ENCODE data around the gene HIGD1C.
"Not testable (repeated sequence)": the region's sequence is repeated elsewhere in the genome, so short reads cannot be mapped to it uniquely, and the experiment has no call there.

The HIGD1C gene

DNA sequence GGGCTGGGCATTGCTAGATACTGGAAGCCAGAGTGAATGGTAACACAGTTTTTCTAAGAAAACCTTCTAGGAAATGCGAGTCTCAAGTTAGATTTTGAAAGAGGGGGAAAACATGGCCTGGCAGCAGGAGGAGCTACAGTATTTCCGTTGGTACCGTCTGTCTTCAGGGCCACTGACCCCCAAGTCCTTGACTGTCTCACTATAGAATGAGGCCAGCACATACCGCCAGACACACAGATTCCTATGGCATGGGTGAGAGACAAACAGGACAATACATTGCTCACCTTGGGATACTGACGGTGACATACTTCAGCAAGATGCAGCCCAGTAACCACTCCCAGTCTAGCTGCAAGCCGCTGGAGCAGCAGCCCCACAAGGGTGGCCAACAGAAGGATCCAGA is 52.2 kb downstream of the HIGD1C start:
- Mint-ChIP-seq H3K9me3 (no peaks in the 10 kb centered on the region), H3K27ac (peak overlapping the region; percentile 26 to 73), H3K4me1 (ENCODE audit: low read depth in 2 of 2) (no peaks in the 10 kb centered on the region), H3K4me3 (no peak overlapping the region), H3K36me3 (ENCODE audit: insufficient read depth) (peaks cover 61% of the 10 kb centered on the region), H3K27me3 (no peaks in the 10 kb centered on the region)
- no peak for ATAC-seq (replicated peaks)
- no peak for DNase-seq

DNA sequence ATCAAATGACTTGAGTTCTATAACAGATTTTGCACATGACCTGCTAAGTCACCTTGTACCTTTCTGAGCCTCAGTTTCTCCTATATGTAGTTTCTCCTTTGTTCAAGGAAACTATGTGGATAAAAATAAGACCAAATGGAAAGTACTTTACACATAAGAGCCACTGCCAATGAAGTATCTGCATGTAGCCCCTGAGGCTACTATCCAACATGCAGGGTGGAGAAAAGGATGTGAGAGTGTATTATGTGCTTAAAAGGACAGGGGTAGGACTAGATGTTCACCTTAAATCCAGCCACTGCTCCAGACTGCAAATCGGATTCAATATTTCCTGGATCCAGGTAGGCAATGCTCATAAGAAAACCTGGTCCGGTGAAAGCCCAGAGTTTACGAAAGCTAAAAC is 52.7 kb downstream of the HIGD1C start:
- ATAC-seq (replicated peaks) (no peak), DNase-seq (no peak)
- peaks cover 59% of the 10 kb centered on the region for H3K36me3 Mint-ChIP-seq (ENCODE audit: insufficient read depth)
- no peak overlapping the region for H3K4me3 Mint-ChIP-seq
- H3K9me3 Mint-ChIP-seq = no peaks in the 10 kb centered on the region
- peak overlapping the region; percentile 26 to 73 for H3K27ac Mint-ChIP-seq
- H3K27me3 Mint-ChIP-seq = no peaks in the 10 kb centered on the region
- H3K4me1 Mint-ChIP-seq (ENCODE audit: low read depth in 2 of 2) = no peaks in the 10 kb centered on the region

DNA sequence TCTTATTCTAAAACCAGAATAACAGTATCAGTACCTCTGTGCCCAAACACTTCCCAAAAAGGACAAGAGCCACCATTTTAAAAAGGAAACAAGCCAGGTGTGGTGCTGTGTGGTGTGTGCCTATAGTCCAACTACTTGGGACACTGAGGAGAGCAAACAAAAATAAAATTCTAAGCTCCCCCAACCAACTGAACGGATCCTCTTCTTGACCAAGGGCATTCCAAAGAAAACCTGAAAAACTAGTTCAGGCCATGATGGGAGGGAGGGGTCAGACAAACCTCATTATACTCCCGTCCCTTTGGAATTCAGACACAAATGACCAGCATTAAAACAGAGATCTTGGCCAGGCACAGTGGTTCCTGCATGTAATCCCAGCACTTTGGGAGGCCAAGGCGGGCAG is 53.3 kb downstream of the HIGD1C start:
- ATAC-seq (replicated peaks) (no peak), DNase-seq (no peak)
- no peaks in the 10 kb centered on the region for H3K27me3 Mint-ChIP-seq
- peak overlapping the region in 1 of 2 donors; percentile 73 for H3K27ac Mint-ChIP-seq
- peaks cover 0 to 2% of the 10 kb centered on the region in 2 donors for H3K4me1 Mint-ChIP-seq (ENCODE audit: low read depth in 2 of 2)
- no peak overlapping the region for H3K4me3 Mint-ChIP-seq
- H3K36me3 Mint-ChIP-seq (ENCODE audit: insufficient read depth) = peaks cover 55% of the 10 kb centered on the region
- no peaks in the 10 kb centered on the region for H3K9me3 Mint-ChIP-seq

DNA sequence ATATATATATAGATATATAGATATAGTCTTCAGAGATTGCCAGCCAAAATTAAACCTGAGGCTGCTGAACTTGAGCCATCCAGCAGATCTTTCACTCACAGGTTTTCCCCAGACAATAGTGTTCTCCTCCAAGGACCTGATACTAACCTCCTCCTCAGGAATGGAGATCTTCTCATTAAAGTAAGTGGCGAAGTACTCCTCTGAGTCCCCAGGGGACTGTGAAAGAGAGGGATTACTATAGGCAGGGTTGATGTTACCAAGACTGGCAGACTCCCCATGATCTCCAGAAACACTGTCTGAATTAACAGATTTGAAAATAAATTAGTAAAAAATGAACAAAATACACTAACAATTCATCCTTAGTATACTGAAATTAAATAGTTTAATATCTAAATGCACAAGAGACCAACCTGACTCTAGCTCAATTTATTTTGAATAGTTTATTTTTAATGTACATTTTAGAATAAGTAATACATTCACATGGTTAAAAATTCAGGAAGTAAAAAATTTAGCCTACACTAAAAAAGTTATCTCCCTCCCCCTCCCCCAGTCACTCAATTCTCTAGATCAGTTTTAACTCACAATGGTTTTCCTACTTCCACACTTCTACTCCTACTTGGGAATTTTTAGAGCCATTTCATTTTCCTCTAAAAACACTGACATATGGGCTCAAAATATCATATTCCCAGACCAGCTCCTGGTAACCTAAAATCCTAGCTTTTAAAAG is 56.1 kb downstream of the HIGD1C start:
- Mint-ChIP-seq H3K27ac (peak overlapping the region; percentile 53), H3K4me3 (no peak overlapping the region), H3K4me1 (ENCODE audit: low read depth in 2 of 2) (peaks cover 5 to 7% of the 10 kb centered on the region in 2 donors), H3K36me3 (ENCODE audit: insufficient read depth) (peaks cover 42% of the 10 kb centered on the region), H3K9me3 (no peaks in the 10 kb centered on the region), H3K27me3 (no peaks in the 10 kb centered on the region)
- ATAC-seq (replicated peaks) (no peak), DNase-seq (no peak)

DNA sequence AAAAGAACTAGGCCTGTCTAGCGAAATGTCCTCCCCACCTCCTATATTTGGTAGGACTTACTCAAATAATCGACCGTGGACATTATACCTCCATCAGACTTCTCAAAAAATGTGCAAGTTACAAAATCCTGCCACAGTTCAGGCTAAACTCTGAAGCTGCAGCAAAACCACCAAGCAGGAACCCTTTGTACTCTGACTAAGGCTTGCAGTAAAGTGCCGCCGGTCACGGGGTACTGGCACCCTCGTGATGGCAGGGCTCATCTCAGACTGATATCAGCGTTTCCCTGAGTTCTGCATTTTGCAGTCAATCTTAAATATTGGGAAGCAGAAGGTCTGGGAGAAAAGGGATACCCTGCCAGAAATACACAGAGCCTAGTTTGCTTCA is 56.7 kb downstream of the HIGD1C start:
- no peaks in the 10 kb centered on the region for H3K9me3 Mint-ChIP-seq
- no peaks in the 10 kb centered on the region for H3K27me3 Mint-ChIP-seq
- H3K27ac Mint-ChIP-seq = peak overlapping the region; percentile 53
- peaks cover 36% of the 10 kb centered on the region for H3K36me3 Mint-ChIP-seq (ENCODE audit: insufficient read depth)
- peaks cover 5 to 7% of the 10 kb centered on the region in 2 donors for H3K4me1 Mint-ChIP-seq (ENCODE audit: low read depth in 2 of 2)
- H3K4me3 Mint-ChIP-seq = no peak overlapping the region
- ATAC-seq (replicated peaks) (peak; percentile 64), DNase-seq (no peak)

DNA sequence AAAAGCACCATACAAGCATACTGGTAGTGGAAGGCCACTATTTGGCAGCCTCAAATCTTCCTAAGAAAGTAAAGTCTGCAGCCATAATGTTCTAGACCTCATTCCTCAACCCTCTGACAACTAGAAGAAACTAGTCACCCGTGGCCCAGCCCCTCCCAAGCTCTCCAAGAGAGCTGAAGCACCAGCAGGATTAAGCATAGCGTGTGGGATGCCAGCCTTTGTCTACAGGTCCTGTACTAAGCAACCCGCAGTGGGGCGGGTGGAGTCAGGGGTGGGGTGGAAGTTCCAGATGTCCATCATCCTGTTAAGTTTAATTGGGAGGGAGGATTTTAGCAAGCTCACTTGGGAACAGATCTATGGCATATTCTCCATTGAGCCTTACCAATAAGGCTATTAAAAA is 59.6 kb downstream of the HIGD1C start:
- Mint-ChIP-seq H3K27ac (peak overlapping the region in 1 of 2 donors; percentile 41), H3K36me3 (ENCODE audit: insufficient read depth) (peaks cover 21% of the 10 kb centered on the region), H3K4me1 (ENCODE audit: low read depth in 2 of 2) (peaks cover 5 to 7% of the 10 kb centered on the region in 2 donors), H3K27me3 (no peaks in the 10 kb centered on the region), H3K4me3 (no peak overlapping the region), H3K9me3 (no peaks in the 10 kb centered on the region)
- no peak for ATAC-seq (replicated peaks)
- DNase-seq = no peak

DNA sequence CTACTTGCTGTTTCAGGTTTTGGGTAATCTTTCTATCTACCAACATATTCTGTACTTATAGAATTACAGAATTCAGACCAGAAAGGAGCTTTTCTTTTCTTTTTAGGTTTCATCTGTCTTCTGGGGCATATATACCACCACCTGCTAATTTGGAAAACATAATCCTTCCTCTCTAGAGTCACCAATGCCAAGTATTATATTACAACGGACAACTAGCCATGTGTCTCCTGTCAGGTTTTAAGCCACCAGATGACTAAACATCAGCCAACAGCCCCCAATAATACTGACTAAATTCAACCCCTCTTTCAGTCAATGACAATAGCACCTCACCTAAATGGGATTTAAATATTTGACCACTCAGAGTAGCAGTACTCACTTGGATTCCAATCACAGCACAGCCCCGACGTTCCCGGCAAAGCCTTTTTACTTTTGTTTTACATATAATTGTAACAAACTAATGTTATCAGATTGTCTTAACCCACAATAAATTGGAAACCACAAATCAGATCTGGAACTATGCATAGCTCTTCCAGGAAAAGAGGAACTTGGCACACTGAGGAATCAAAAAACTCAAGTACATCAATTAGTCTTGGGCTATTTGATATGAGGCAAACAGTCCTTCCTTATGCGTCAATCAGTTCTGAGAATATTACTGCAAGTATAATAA is 60.4 kb downstream of the HIGD1C start:
- Mint-ChIP-seq H3K27ac (peak overlapping the region in 1 of 2 donors; percentile 5), H3K27me3 (no peaks in the 10 kb centered on the region), H3K4me3 (no peak overlapping the region), H3K9me3 (no peaks in the 10 kb centered on the region), H3K36me3 (ENCODE audit: insufficient read depth) (peaks cover 16% of the 10 kb centered on the region), H3K4me1 (ENCODE audit: low read depth in 2 of 2) (peaks cover 6 to 10% of the 10 kb centered on the region in 2 donors)
- ATAC-seq (replicated peaks) (no peak), DNase-seq (no peak)

DNA sequence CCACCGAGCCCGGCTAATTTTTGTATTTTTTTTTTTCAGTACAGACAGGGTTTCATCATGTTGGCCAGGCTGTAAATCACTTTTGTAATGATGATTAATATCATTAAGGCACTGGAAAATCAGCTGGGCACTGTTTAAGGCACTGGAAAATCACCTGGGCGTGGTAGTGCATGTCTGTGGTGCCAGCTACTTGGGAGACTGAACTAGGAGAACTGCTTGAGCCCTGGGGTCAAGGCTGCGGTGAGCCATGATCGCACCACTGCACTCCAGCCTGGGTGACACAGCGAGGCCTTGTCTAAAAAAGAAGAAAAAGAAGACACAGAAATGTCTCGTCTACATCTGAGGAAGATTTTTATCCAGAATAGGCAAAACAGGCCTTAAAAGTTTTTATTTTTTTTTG is 61.1 kb downstream of the HIGD1C start:
- no peak for DNase-seq
- H3K4me1 Mint-ChIP-seq (ENCODE audit: low read depth in 2 of 2) = peaks cover 6 to 10% of the 10 kb centered on the region in 2 donors
- H3K27ac Mint-ChIP-seq = peak overlapping the region in 1 of 2 donors; percentile 5
- ATAC-seq (replicated peaks) = no peak
- H3K9me3 Mint-ChIP-seq = no peaks in the 10 kb centered on the region
- no peaks in the 10 kb centered on the region for H3K27me3 Mint-ChIP-seq
- peaks cover 19% of the 10 kb centered on the region for H3K36me3 Mint-ChIP-seq (ENCODE audit: insufficient read depth)
- no peak overlapping the region for H3K4me3 Mint-ChIP-seq

DNA sequence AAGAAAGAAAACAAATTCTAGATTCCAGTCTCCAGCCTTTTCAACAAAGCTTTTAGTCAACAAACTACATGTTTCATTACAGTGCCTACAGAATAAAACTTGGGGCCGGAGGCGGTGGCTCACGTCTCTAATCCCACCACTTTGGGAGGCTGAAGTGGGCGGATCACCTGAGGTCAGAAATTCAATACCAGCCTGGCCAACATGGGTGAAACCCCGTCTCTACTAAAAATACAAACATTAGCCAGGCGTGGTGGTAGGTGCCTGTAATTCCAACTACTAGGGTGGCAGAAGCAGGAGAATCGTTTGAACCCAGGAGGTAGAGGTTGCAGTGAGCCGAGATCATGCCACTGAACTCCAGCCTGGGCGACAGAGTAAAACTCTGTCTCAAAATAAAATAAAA is 62.1 kb downstream of the HIGD1C start:
- not testable (repeated sequence) for H3K27ac Mint-ChIP-seq; ATAC-seq (replicated peaks); H3K9me3 Mint-ChIP-seq; H3K27me3 Mint-ChIP-seq; DNase-seq; H3K4me3 Mint-ChIP-seq
- peaks cover 17% of the 10 kb centered on the region for H3K36me3 Mint-ChIP-seq (ENCODE audit: insufficient read depth)
- peaks cover 6 to 10% of the 10 kb centered on the region in 2 donors for H3K4me1 Mint-ChIP-seq (ENCODE audit: low read depth in 2 of 2)

DNA sequence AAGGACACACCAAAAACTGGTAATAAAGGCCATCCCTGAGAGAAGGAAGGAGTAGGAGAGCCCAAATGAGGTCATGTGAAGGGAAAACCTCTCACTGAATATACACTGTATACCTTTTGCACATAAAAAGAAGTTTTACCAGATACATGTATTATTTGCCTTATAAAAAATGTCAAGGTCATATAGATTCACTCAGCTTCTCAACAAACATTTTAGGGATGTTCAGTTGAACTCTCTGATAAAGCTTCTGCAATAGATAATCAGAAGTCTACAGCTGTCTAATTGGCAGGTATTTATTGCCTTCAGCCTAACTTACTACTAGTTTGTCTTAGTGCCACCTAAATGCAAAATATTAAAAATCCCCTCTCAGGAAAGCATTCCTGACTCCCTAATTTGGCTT is 65.1 kb downstream of the HIGD1C start:
- Mint-ChIP-seq H3K27ac (peak overlapping the region; percentile 12 to 25), H3K9me3 (no peaks in the 10 kb centered on the region), H3K36me3 (ENCODE audit: insufficient read depth) (peaks cover 17% of the 10 kb centered on the region), H3K27me3 (no peaks in the 10 kb centered on the region), H3K4me3 (no peak overlapping the region), H3K4me1 (ENCODE audit: low read depth in 2 of 2) (peaks cover 15 to 24% of the 10 kb centered on the region in 2 donors)
- no peak for DNase-seq
- no peak for ATAC-seq (replicated peaks)

DNA sequence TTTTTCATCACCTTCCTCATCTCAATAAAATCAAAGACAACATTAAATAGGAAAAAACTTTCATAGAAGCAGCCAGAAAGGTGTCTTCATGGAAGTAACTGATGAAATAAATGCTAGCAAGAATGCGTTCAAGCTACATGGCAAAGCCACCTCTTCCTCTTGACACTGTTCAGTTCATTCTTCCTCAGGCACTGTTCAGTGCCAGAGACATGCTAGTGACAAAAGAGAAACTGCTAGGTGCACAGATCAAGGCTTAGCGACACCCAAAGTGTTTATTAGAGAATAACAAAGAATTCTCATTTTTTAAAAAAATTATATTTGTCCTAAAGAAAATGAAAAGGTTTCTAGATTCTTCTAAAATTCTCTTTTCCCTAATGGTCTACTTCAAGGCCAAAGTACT is 66.6 kb downstream of the HIGD1C start:
- Mint-ChIP-seq H3K9me3 (no peaks in the 10 kb centered on the region), H3K27me3 (no peaks in the 10 kb centered on the region), H3K4me3 (no peak overlapping the region), H3K27ac (peak overlapping the region in 1 of 2 donors; percentile 25), H3K36me3 (ENCODE audit: insufficient read depth) (peaks cover 17% of the 10 kb centered on the region), H3K4me1 (ENCODE audit: low read depth in 2 of 2) (peaks cover 15 to 30% of the 10 kb centered on the region in 2 donors)
- no peak for DNase-seq
- ATAC-seq (replicated peaks) = no peak

DNA sequence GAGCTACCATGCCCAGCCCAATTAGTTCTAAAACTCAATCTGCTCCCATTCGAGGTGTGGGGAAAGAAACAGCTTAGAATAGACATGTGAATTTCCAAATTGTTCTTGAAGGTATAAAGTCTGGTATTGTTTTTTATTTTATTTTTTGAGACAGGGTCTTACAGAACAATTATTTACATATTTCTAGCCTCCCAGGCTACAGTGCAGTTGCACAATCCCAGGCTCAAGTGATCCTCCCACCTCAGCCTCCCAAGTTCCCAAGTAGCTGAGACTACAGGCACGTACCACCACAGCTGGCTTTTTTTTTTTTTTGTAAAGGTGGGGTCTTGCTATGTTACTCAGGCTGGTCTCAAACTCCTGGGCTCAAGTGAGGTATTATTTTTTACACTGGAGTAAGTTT is 67.6 kb downstream of the HIGD1C start:
- peaks cover 21% of the 10 kb centered on the region for H3K36me3 Mint-ChIP-seq (ENCODE audit: insufficient read depth)
- no peaks in the 10 kb centered on the region for H3K9me3 Mint-ChIP-seq
- no peaks in the 10 kb centered on the region for H3K27me3 Mint-ChIP-seq
- no peak overlapping the region for H3K4me3 Mint-ChIP-seq
- DNase-seq (no peak), ATAC-seq (replicated peaks) (no peak)
- peaks cover 25 to 39% of the 10 kb centered on the region in 2 donors for H3K4me1 Mint-ChIP-seq (ENCODE audit: low read depth in 2 of 2)
- peak overlapping the region in 1 of 2 donors; percentile 28 for H3K27ac Mint-ChIP-seq

Measured in effector memory CD8-positive, alpha-beta T cell (primary cell).